OCI-M1 (cell line): ENCODE data around the gene PTP4A2.

Source experiments
- DNase-seq: peaks from one replicate; lab custom pipeline; 2025; lab: John Stamatoyannopoulos, UW

PTP4A2 gene

GRCh38 chr1:31860581-31860980, 77.6 kb downstream of the PTP4A2 start:
- no peak for DNase-seq

- no peak for DNase-seq
These were observed 78.4 kb downstream of the PTP4A2 start for GRCh38 chr1:31859719-31860118.

DNA sequence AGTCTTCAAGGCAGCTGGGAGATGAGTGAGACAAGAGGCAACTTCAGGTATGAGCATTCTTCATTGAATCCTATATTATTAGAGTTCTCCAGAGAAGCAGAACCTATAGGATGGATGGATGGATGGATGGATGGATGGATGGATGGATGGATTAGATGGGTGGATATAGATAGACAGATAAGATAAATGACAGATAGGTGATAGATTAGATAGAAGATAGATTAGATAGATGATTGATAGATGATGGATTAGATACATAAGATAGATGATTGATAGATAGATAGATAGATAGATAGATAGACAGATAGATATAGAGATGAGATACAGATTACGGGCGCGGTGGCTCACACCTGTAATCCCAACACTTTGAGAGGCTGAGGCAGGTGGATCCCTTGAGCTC, 79.1 kb downstream of the PTP4A2 start:
- DNase-seq, result no peak

DNA sequence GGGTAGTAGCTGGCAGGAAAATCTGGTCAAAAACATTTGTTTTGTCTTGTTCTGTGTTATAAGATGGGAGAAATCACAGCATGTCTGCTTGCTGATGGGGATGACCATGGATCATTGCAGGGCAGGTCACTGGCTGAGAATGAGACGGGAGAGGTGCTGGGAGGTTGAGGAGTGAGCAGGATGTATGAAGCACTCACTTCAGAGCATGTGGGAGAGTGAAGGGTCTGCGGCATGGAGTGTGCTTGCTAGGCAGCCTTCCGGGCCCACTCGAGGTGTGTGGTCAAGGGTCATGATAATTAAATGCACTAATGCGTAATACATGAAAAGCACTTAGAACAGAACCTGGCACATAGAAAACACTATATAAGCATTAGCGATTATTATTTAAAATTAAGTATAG, 80.3 kb downstream of the PTP4A2 start:
- no peak for DNase-seq
